K562 (cell line): ENCODE measurements around the gene SMIM30. TPM values are rescaled to one million over a fixed set of nuclear protein-coding genes. Genes with fewer than 3 reads are reported as not detected.

Experiments used
- ATAC-seq: fragments of 200-7000 bp; cut with Tn5 transposase; 3 replicates; pipeline ENCODE4 v1.9.1; 2020; ENCODE audit warnings: moderate library complexity
- BruUV-seq: library from RNA; stranded (reverse); fragments of 400-500 nt; replicated peaks from 2 replicates; lab custom pipeline; 2021; lab: Mats Ljungman, UMichigan
- CTCF ChIA-PET: fragments of 300-600 bp; formaldehyde crosslinking; extraction: SDS; loops from one replicate; lab custom pipeline; 2021; ENCODE audit warnings: low intra/inter-chr PET ratio; lab: Yijun Ruan, JAX
- POLR2A ChIA-PET: fragments of 300-600, 350-650 bp; sonication (Branson Sonifier 250); formaldehyde crosslinking; extraction: SDS; loops from one replicate; lab custom pipeline; 2021; ENCODE audit warnings: antibody characterized with exemption, inconsistent platforms; lab: Yijun Ruan, JAX
- DNase-seq, 4 experiments: peaks; one replicate each; pipeline versions ENCODE4 v3.0.0 to v3.0.0-alpha.2; 2011 to 2018; ENCODE audit warnings: low spot score in 3 of 4, mixed read lengths in 3 of 4; ENCODE audit errors: extremely low read depth in 1 of 4
- FAIRE-seq: peaks from 2 replicates; lab custom pipeline; 2011; peaks lifted over from hg19 to GRCh38; lab: Jason Lieb, UNC
- H2AFZ ChIP-seq: 2 replicates; pipeline ENCODE4 v1.6.0; 2011; ENCODE audit warnings: low read depth, low read length, control low read depth, inconsistent platforms
- H3K27ac ChIP-seq: fragments of 200-600 bp; 3 replicates; pipeline ENCODE4 v1.8.0; 2011; ENCODE audit warnings: low read depth, mild to moderate bottlenecking, control low read depth, inconsistent platforms, low read length, moderate library complexity, mixed read lengths; ENCODE audit errors: extremely low read depth
- H3K27me3 ChIP-seq, 2 experiments: fragments of 300-600 bp in 1 of 2; 2 replicates in 1 of 2; 3 replicates in 1 of 2; pipeline versions ENCODE4 v1.6.0 to v1.8.0; 2011; ENCODE audit warnings: inconsistent platforms in 2 of 2, low read length in 2 of 2, mild to moderate bottlenecking in 1 of 2, mixed read lengths in 1 of 2, moderate library complexity in 1 of 2; ENCODE audit not compliant: control insufficient read depth in 2 of 2, insufficient read depth in 2 of 2
- H3K36me3 ChIP-seq: fragments of 300-600 bp; 3 replicates; pipeline ENCODE4 v1.8.0; 2011; ENCODE audit warnings: mild to moderate bottlenecking, low read length, inconsistent platforms; ENCODE audit not compliant: control insufficient read depth, insufficient read depth
- H3K4me1 ChIP-seq, 2 experiments: fragments of 200-600 bp in 1 of 2; replicated peaks in 1 of 2; 2 replicates in 1 of 2; 3 replicates in 1 of 2; pipeline versions ENCODE4 v1.5.1 to v1.8.0; 2011; ENCODE audit warnings: inconsistent platforms in 2 of 2, low read length in 2 of 2, mild to moderate bottlenecking in 1 of 2, mixed read lengths in 1 of 2, moderate library complexity in 1 of 2; ENCODE audit not compliant: control insufficient read depth in 2 of 2, insufficient read depth in 2 of 2
- H3K4me2 ChIP-seq: 2 replicates; pipeline ENCODE4 v1.6.1; 2011; ENCODE audit warnings: low read length, control low read depth, inconsistent platforms, mixed read lengths; ENCODE audit not compliant: insufficient read depth
- H3K4me3 ChIP-seq: fragments of 200-600 bp; sonication (generic), shearing (Covaris generic); 2 replicates; pipeline ENCODE4 v1.5.1; 2016; ENCODE audit warnings: control low read depth, inconsistent platforms
- H3K79me2 ChIP-seq: fragments of 200-600 bp; 3 replicates; pipeline ENCODE4 v1.8.0; 2011; ENCODE audit warnings: low read length, inconsistent platforms; ENCODE audit not compliant: control insufficient read depth, insufficient read depth
- H3K9ac ChIP-seq, 2 experiments: 2 replicates each; pipeline versions ENCODE4 v1.6.0 to v1.6.1; 2011; ENCODE audit warnings: low read depth in 2 of 2, low read length in 2 of 2, control low read depth in 1 of 2, inconsistent platforms in 1 of 2, mild to moderate bottlenecking in 1 of 2, mixed read lengths in 1 of 2; ENCODE audit not compliant: insufficient read depth in 1 of 2
- H3K9me1 ChIP-seq: one replicate; pipeline ENCODE4 v1.6.0; 2011; ENCODE audit warnings: inconsistent platforms, mild to moderate bottlenecking, low read length, moderate library complexity; ENCODE audit not compliant: control insufficient read depth, insufficient read depth
- H3K9me3 ChIP-seq: replicated peaks from 2 replicates; pipeline ENCODE4 v1.5.1; 2011; ENCODE audit warnings: low read depth, low read length, inconsistent platforms; ENCODE audit not compliant: control insufficient read depth, insufficient read depth
- H4K20me1 ChIP-seq: replicated peaks from 2 replicates; pipeline ENCODE4 v1.6.1; 2011; ENCODE audit warnings: low read length, inconsistent platforms, mixed read lengths; ENCODE audit not compliant: control insufficient read depth, insufficient read depth
- ARID1B ChIP-seq: fragments of 450-650 bp; IDR thresholded peaks from 2 replicates; pipeline ENCODE4 v1.6.1; 2016; ENCODE audit warnings: antibody characterized with exemption, mild to moderate bottlenecking, inconsistent platforms
- ELF4 ChIP-seq: fragments of 450-650 bp; formaldehyde crosslinking; IDR thresholded peaks from 2 replicates; pipeline ENCODE4 v1.4.0; 2022; ENCODE audit warnings: missing genetic modification characterization
- ETV5 ChIP-seq: sonication (generic); formaldehyde crosslinking; IDR thresholded peaks from 2 replicates; pipeline ENCODE4 v1.4.0; 2020; ENCODE audit warnings: low read depth, mild to moderate bottlenecking, missing genetic modification reagents
- GATA2 ChIP-seq: sonication (generic); formaldehyde crosslinking; IDR thresholded peaks from 2 replicates; pipeline ENCODE4 v1.4.0; 2020; ENCODE audit warnings: mild to moderate bottlenecking, missing genetic modification reagents
- KDM5B ChIP-seq: fragments of 200-600 bp; sonication (generic); IDR thresholded peaks from 2 replicates; pipeline ENCODE4 v1.6.1; 2012; ENCODE audit warnings: low read depth, mild to moderate bottlenecking, moderate library complexity, low read length, control low read depth, inconsistent platforms; ENCODE audit not compliant: insufficient replicate concordance
- MCM7 ChIP-seq, 2 experiments: fragments of 450-650 bp; IDR thresholded peaks; 2 replicates each; pipeline ENCODE4 v1.6.1; 2016 to 2018
- MEF2D ChIP-seq: conservative IDR thresholded peaks from 2 replicates; pipeline ENCODE4 v1.6.1; 2016; ENCODE audit warnings: low read depth, missing genetic modification characterization, missing compliant biosample characterization
- SLC30A9 ChIP-seq: fragments of 250-450 bp; sonication (Bioruptor Pico); IDR thresholded peaks from 2 replicates; pipeline ENCODE4 v1.8.0; 2022; ENCODE audit warnings: mild to moderate bottlenecking, moderate library complexity
- STAG1 ChIP-seq: sonication (generic); formaldehyde crosslinking; IDR thresholded peaks from 2 replicates; pipeline ENCODE4 v1.5.0; 2020; ENCODE audit warnings: missing genetic modification reagents, borderline replicate concordance
- STAT5B ChIP-seq: fragments of 250-450 bp; sonication (Bioruptor Pico); IDR thresholded peaks from 2 replicates; pipeline ENCODE4 v1.8.0; 2021; ENCODE audit warnings: mild to moderate bottlenecking, inconsistent platforms
- TAL1 ChIP-seq: fragments of 450-650 bp; IDR thresholded peaks from 2 replicates; pipeline ENCODE4 v1.6.1; 2016; ENCODE audit warnings: mild to moderate bottlenecking
- TARDBP ChIP-seq: fragments of 450-650 bp; IDR thresholded peaks from 2 replicates; pipeline ENCODE4 v1.6.1; 2016
- TEAD1 ChIP-seq, 2 experiments: fragments of 450-650 bp in 1 of 2; sonication (generic) in 1 of 2; formaldehyde crosslinking; IDR thresholded peaks; 2 replicates each; pipeline versions ENCODE4 v1.4.0 to v1.8.0; 2020 to 2022; ENCODE audit warnings: mild to moderate bottlenecking in 2 of 2, missing genetic modification reagents in 1 of 2
- TEAD2 ChIP-seq: fragments of 450-650 bp; IDR thresholded peaks from 2 replicates; pipeline ENCODE4 v1.6.1; 2016; ENCODE audit warnings: missing genetic modification characterization, control low read depth, missing compliant biosample characterization
- TEAD4 ChIP-seq, 2 experiments: sonication (generic) in 1 of 2; formaldehyde crosslinking in 1 of 2; IDR thresholded peaks; 2 replicates each; pipeline versions ENCODE4 v1.6.1 to v1.8.0; 2012 to 2022; ENCODE audit warnings: borderline replicate concordance in 1 of 2, inconsistent platforms in 1 of 2, low read length in 1 of 2, mild to moderate bottlenecking in 1 of 2, missing genetic modification reagents in 1 of 2
- ZFP1 ChIP-seq: fragments of 450-650 bp; formaldehyde crosslinking; IDR thresholded peaks from 2 replicates; pipeline ENCODE4 v1.4.0; 2020; ENCODE audit warnings: mild to moderate bottlenecking, mixed read lengths
- ZFP30 ChIP-seq: fragments of 250-450 bp; sonication (Bioruptor Pico); IDR thresholded peaks from 2 replicates; pipeline ENCODE4 v1.8.0; 2022; ENCODE audit warnings: moderate library complexity, mild to moderate bottlenecking, inconsistent platforms, borderline replicate concordance
- ZNF12 ChIP-seq: sonication (generic); formaldehyde crosslinking; IDR thresholded peaks from 2 replicates; pipeline ENCODE4 v1.4.0; 2020; ENCODE audit warnings: mild to moderate bottlenecking, missing genetic modification reagents
- ZNF253 ChIP-seq: fragments of 250-450 bp; sonication (Bioruptor Pico); conservative IDR thresholded peaks from 2 replicates; pipeline ENCODE4 v1.6.1; 2021; ENCODE audit warnings: mild to moderate bottlenecking
- ZNF274 ChIP-seq: IDR thresholded peaks from 2 replicates; pipeline ENCODE4 v1.6.1; 2011; ENCODE audit warnings: low read depth, mild to moderate bottlenecking, low read length, moderate library complexity, borderline replicate concordance
- ZNF3 ChIP-seq: fragments of 250-450 bp; sonication (Bioruptor Pico); IDR thresholded peaks from 2 replicates; pipeline ENCODE4 v1.5.0; 2021; ENCODE audit warnings: mild to moderate bottlenecking, moderate library complexity
- ZNF444 ChIP-seq: fragments of 250-450 bp; sonication (Bioruptor Pico); IDR thresholded peaks from 2 replicates; pipeline ENCODE4 v1.4.0; 2020; ENCODE audit warnings: mild to moderate bottlenecking, moderate library complexity
- ZNF785 ChIP-seq: fragments of 250-450 bp; sonication (Bioruptor Pico); IDR thresholded peaks from 2 replicates; pipeline ENCODE4 v1.4.0; 2020; ENCODE audit warnings: mild to moderate bottlenecking
- WGBS: fragments of 100-300 bp; shearing (Covaris generic); methylation state at CpG from one replicate; pipeline ENCODE4 v1.1.6; 2016; ENCODE audit warnings: low coverage, mixed read lengths; ENCODE audit not compliant: insufficient coverage; ENCODE audit errors: missing lambda C conversion rate; 5-methylcytosine and 5-hydroxymethylcytosine counted together
- in situ Hi-C: fragments of 300-500 bp; cut with MboI; formaldehyde crosslinking; loops from 4 replicates; pipeline ENCODE4 v1.15.0; 2018; ENCODE audit warnings: inconsistent platforms, mixed read lengths
- intact Hi-C: fragments of 100-400 bp; cut with micrococcal nuclease; formaldehyde crosslinking; loops from 2 replicates; pipeline ENCODE4 v1.14.2; 2022
- polyA plus RNA-seq, 8 experiments: library from polyadenylated mRNA; depleted of rRNA in 4 of 8; stranded (reverse) in 5 of 8; unstranded in 3 of 8; fragments of >200 nt; fragmentation: Nextera tagmentation in 2 of 8; fragmentation: Illumina TruSeq in 1 of 8; extraction: Ambion mirVana in 2 of 8; extraction: Trizol in 1 of 8; gene quantifications; 2 replicates each; pipeline versions ENCODE4 v1.2.1 to v1.2.3, GENCODE V29; 2011 to 2014; ENCODE audit warnings: inconsistent platforms in 1 of 8, missing spikeins in 1 of 8
- total RNA-seq, 7 experiments: library from RNA; depleted of rRNA in 6 of 7; stranded (reverse); fragments of >200 nt in 6 of 7; fragmentation: Illumina TruSeq in 2 of 7; extraction: Trizol in 2 of 7; gene quantifications; 2 replicates each; pipeline versions ENCODE4 v1.2.1 to v1.2.3, GENCODE V29; 2011 to 2021; ENCODE audit warnings: low replicate concordance in 1 of 7
- TF ChIP-seq, protein P1 (sequence below): fragments of 250-450 bp; sonication (Bioruptor Pico); IDR thresholded peaks from 2 replicates; pipeline ENCODE4 v1.8.0; 2022; ENCODE audit warnings: moderate library complexity, mild to moderate bottlenecking, inconsistent platforms

SMIM30 gene
- total and polyA plus RNA-seq, 9 of the 15 experiments (the other 6 are each of a cell fraction or from before 2014, with no cell fraction given) = 161 to 891 (median 316) TPM

DNA sequence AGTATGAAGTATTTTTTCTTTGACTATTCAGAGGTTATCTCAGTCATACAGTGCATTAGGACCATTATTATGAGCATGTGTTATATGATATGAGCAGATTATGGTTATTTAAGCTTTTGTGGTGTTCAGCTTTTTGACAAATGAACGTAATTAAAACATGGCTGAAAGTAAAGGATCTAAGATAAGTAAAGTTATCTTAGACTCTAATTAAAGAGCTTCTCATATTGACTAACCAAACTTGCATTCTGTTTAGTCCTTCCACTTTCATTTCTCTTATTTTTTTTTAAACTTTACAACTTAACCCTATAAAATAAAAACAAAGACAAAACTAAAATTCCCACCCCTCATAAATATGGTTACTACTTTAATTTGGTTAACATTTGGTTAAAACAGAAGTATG lies 24.8 kb downstream of the SMIM30 start:
- no peak for FAIRE-seq
- intact Hi-C loops = no loop called here
- in situ Hi-C loops = no loop called here
- WGBS = 9% methylated on average over 1 of the region's 1 CpG
- Histone ChIP-seq H3K9me3 (no peaks in the 10 kb centered on the region), H4K20me1 (no peaks in the 10 kb centered on the region), H2AFZ (no peak overlapping the region), H3K9me1 (no peaks in the 10 kb centered on the region)
- ChIA-PET CTCF (no interaction called here), POLR2A (interaction anchor here (1.3 kb wide), 1 partner anchor 18 kb away, joined by 4 read pairs; no protein-coding TSS in a partner anchor)
- no peak for TF ChIP-seq ZNF12
- TF ChIP-seq MEF2D (tag) = no peak
- TF ChIP-seq ETV5 (CRISPR knock-in tag) = no peak
- TF ChIP-seq TEAD4 (IDR thresholded peaks at IDR 0.05; ENCODE audit: low read length) = peak; percentile 75
- no peak for TF ChIP-seq TEAD4 (CRISPR knock-in tag; IDR thresholded peaks at IDR 0.05; ENCODE audit: borderline replicate concordance)
- no peak for TF ChIP-seq KDM5B
- no peak for TF ChIP-seq TEAD2 (tag)
- TF ChIP-seq ELF4 (CRISPR knock-in tag) = no peak
- no peak for TF ChIP-seq ZNF785 (CRISPR knock-in tag)
- TF ChIP-seq SLC30A9 = no peak
- TF ChIP-seq ZFP1 = no peak
- no peak for TF ChIP-seq ZNF444 (CRISPR knock-in tag)
- no peak for TF ChIP-seq ZNF3 (CRISPR knock-in tag)
- no peak for TF ChIP-seq ZFP30 (CRISPR knock-in tag)
- no peak for TF ChIP-seq MCM7 (IDR thresholded peaks at IDR 0.05)
- no peak for TF ChIP-seq TEAD1 (CRISPR knock-in tag; IDR thresholded peaks at IDR 0.05)
- TF ChIP-seq TARDBP = no peak
- peak; percentile 40; the same call in 1 of the 2 replicates for TF ChIP-seq TAL1
- TF ChIP-seq GATA2 = no peak
- TF ChIP-seq ZNF274 = no peak
- peak; percentile 24; the same call in 1 of the 2 replicates for TF ChIP-seq ARID1B
- no peak for TF ChIP-seq STAG1 (CRISPR knock-in tag)
- TF ChIP-seq STAT5B (CRISPR knock-in tag) = no peak
- TF ChIP-seq, protein P1, sequence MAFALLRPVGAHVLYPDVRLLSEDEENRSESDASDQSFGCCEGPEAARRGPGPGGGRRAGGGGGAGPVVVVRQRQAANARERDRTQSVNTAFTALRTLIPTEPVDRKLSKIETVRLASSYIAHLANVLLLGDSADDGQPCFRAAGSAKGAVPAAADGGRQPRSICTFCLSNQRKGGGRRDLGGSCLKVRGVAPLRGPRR (CRISPR knock-in tag) = no peak
- TF ChIP-seq ZNF253 (CRISPR knock-in tag) = no peak
- TF ChIP-seq, all 486 proteins: peak for 3
- BruUV-seq = no TSS peak
- no peaks in the 10 kb centered on the region for H3K27me3 ChIP-seq
- DNase-seq = no peak
- H3K4me1 ChIP-seq = no peaks in the 10 kb centered on the region; a peak in 1 of 5 replicates
- no peak overlapping the region for H3K4me2 ChIP-seq
- no peak overlapping the region for H3K4me3 ChIP-seq
- no peak overlapping the region for H3K9ac ChIP-seq
- H3K79me2 ChIP-seq = no peaks in the 10 kb centered on the region
- no peaks in the 10 kb centered on the region for H3K36me3 ChIP-seq
- no peak overlapping the region for H3K27ac ChIP-seq
- ATAC-seq = no peak
